ENCODE data around the gene PPARD. TPM values are rescaled to one million over a fixed set of nuclear protein-coding genes. Genes with fewer than 3 reads are reported as not detected.

Gene PPARD
- total RNA-seq, 1 experiment from 2014 or later: 2.1 TPM

DNA sequence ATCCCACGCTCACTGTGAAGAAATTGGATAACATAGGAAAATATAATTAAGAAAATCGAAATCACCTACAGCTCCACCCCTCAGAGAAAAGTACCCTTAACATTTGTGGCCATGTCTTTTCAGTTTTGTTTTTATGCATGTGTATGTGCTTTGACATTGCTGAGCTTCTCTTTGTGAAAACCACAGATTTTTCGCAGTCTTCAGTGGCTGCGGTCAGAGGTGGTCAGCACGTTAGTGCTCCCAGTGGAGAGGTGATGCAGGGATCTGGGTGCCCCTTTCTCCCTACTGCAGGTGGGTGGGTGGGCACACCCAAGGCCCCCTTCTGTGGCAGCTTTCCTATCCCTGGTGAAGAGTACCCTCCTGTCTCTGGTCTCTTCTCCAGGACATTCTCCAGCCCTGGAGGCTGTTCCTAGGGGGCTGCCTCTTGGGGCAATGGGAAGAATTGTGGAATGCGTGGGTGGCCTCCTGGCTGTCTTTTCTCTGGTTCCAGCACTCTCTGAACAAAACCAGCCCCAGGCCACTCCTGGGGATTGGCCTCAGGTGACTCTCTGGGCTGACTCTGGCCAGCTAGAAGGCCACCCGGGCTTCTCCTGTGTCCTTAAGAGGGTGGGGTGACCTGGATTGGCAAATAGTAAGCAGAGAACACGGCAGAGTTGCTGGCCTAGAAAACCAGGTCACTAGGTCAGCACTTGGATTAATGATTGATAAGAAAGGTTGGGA lies 59.9 kb downstream of the PPARD start:
- no peak for DNase-seq (ENCODE audit: extremely low read depth, low read depth)

GRCh38 chr6:35402856-35403191 lies 60.5 kb downstream of the PPARD start:
- no peak for DNase-seq (ENCODE audit: extremely low read depth, low read depth)

DNA sequence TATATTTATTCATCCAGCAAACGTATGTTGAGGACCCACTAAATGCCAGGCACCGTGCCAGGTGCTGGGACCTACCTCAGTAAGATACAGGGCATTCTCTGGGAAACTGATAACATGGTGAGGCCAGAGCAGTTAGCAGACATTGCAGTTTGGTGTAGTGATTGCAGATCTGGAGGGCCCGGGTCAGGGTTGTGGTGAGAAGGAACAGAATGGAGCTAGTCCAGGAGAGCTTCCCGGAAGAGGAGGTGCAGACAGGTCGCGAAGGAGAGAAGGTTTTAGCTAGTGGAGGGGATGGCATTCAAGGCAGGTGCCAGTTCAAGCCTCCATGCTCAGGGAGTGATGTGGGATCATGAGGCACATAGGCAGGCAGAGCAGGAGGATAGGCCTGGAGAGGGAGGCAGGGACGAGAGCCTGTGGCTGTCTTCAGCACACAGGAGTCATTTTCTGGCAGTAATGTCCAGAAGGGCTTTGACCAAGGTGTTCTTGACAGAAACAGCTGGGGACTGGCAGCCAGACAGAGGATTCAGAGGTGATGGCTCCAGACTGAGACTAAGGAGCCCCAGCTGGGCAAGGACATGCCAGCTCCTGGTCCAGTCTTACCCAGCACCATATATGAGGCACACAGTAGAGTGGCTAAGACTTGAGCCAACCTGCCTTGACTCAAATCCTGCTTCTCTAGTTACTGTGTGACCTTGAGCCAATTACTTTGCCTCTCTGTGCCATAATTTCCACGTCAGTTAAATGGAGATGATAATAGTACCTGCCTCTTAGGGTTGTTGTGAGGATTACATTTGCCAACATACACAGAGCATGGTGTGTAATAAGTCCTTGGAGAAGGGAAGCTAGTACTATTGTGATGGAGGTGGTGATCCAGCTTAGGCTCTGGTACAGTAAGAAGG lies 61.4 kb downstream of the PPARD start:
- DNase-seq (ENCODE audit: extremely low read depth, low read depth): no peak

GRCh38 chr6:35406711-35407485 lies 64.5 kb downstream of the PPARD start:
- DNase-seq (ENCODE audit: extremely low read depth, low read depth): no peak

- no peak for DNase-seq (ENCODE audit: extremely low read depth, low read depth)
Observed at GRCh38 chr6:35409245-35409644, 66.9 kb downstream of the PPARD start.

GRCh38 chr6:35410131-35410530 lies 67.8 kb downstream of the PPARD start:
- DNase-seq (ENCODE audit: extremely low read depth, low read depth): no peak

- no peak for DNase-seq (ENCODE audit: extremely low read depth, low read depth)
Observed at GRCh38 chr6:35411066-35411465, 68.7 kb downstream of the PPARD start.

DNA sequence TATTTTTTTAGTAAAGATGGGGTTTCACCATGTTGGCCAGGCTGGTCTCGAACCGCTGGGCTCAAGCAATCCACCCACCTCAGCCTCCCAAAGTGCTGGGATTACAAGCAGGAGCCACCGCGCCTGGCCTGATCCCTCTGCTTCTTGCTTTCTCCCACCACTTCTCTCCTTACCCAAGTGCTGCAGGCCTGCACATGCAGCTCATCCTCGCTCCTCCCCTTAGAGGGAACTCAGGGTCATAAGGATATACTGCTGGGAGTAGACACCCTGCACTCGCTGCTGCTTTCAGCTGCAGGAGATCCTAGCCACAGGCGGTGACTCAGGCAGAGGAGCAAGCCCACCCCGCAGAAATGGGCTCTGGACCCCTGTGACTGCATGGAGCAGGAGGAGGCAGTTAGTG lies 69.7 kb downstream of the PPARD start:
- no peak for DNase-seq (ENCODE audit: extremely low read depth, low read depth)

- DNase-seq (ENCODE audit: extremely low read depth, low read depth): no peak
Observed at GRCh38 chr6:35413911-35414310, 71.6 kb downstream of the PPARD start.

- peak; percentile 30 for DNase-seq (ENCODE audit: extremely low read depth, low read depth)
Observed at GRCh38 chr6:35415065-35415891, 72.9 kb downstream of the PPARD start.

DNA sequence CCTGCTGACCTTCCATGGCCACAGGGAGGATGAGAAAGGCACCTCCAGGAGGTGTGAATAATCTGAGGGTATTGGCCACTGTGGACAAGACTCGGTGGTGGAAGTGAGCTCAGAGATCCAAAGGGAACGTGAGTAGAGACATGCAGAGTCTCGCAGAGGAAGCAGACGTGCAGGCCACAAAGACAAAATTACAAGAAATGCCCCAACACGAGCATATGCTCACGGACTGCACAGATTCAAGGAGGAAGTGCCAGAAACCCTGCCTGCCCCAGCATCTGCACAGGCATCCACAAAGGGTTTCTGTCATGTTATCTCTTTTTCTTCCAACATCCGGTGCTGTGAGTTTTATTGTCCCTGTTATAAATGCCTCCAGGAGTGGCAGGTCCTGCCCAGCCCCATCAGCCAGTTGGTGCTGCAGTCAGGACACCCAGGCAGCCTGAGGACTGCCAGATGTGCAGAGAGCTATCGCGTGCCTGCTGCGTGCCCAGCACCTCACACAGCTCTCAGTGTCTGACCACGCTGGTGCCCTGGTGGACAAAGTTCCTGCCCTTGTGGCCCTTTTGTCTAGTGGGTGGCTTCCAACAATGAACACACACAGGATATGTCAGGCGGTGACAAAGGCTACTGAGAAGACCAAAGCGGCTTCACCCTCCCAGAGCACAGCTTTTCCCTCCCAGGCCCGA lies 75.8 kb downstream of the PPARD start:
- no peak for DNase-seq (ENCODE audit: extremely low read depth, low read depth)

- no peak for DNase-seq (ENCODE audit: extremely low read depth, low read depth)
Observed at GRCh38 chr6:35419417-35419816, 77.1 kb downstream of the PPARD start.

DNA sequence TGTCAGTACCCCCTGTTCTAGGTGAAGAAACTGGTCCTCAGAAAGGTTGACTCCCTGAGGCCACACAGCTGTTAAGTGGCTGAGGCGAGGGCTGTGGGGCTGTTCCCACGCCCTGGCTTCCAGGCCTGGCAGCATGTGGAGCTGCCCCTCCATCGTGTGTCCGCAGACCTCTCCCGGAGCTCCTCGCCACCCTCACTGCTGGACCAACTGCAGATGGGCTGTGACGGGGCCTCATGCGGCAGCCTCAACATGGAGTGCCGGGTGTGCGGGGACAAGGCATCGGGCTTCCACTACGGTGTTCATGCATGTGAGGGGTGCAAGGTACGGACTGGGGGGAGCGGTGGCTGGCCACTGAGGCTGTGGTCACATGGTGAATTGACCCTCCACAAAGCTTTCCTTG lies 77.6 kb downstream of the PPARD start:
- no peak for DNase-seq (ENCODE audit: extremely low read depth, low read depth)

GRCh38 chr6:35425284-35425683 lies 82.9 kb downstream of the PPARD start:
- DNase-seq (ENCODE audit: extremely low read depth, low read depth): no peak

GRCh38 chr6:35426074-35426473 lies 83.7 kb downstream of the PPARD start:
- no peak for DNase-seq (ENCODE audit: extremely low read depth, low read depth)

- DNase-seq (ENCODE audit: extremely low read depth, low read depth): no peak
Observed at GRCh38 chr6:35427435-35427834, 85.1 kb downstream of the PPARD start.

DNA sequence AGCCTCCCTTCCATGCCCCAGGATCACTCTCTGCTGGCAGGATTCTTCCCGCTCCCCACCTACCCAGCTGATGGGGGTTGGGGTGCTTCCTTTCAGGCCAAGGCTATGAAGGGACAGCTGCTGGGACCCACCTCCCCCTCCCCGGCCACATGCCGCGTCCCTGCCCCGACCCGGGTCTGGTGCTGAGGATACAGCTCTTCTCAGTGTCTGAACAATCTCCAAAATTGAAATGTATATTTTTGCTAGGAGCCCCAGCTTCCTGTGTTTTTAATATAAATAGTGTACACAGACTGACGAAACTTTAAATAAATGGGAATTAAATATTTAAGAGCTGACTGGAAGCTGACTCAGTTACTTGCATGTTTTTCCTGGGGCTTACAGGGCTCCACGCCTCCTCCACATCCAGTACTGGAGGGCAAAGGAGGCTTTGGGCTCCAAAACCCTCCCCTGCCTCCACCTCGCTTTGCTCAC lies 85.5 kb downstream of the PPARD start:
- no peak for DNase-seq (ENCODE audit: extremely low read depth, low read depth)

- DNase-seq (ENCODE audit: extremely low read depth, low read depth): no peak
Observed at GRCh38 chr6:35428421-35429149, 86.2 kb downstream of the PPARD start.

DNA sequence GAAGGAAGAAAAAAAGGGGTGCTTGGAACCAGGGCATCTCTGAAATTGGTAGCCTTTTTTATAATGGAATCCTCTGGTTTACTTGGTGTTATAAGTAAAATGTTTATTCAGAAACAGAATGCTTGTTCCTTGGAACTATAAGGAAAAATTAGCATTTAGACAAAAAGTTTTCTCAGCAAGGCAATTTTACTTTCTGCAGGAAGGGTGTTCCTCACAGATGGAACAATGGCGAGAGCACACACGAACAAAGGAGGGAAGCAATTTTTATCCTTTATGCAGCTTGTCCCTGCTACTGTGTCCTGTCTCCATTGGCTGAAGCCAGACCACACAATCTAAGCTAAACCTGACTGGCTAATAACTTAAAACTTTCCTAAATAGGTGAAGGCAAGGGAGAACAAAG lies 87.1 kb downstream of the PPARD start:
- no peak for DNase-seq (ENCODE audit: extremely low read depth, low read depth)

Measured in NCI-H460 (cell line).